GM10266 (cell line): ENCODE results near the gene CFAP126.

Source experiments
- DNase-seq: peaks from one replicate; pipeline ENCODE4 v3.0.0; 2012; ENCODE audit errors: extremely low spot score
- CTCF ChIP-seq: IDR thresholded peaks from 2 replicates; pipeline ENCODE4 v1.5.1; 2012; ENCODE audit warnings: mild to moderate bottlenecking, low read depth; ENCODE audit not compliant: control insufficient read depth, insufficient read depth; ENCODE audit errors: missing control alignments

CFAP126 gene

GRCh38 chr1:161388639-161389038 lies 21.0 kb upstream of the CFAP126 start:
- DNase-seq: no peak
- TF ChIP-seq CTCF: no peak

GRCh38 chr1:161382214-161383019 lies 14.7 kb upstream of the CFAP126 start:
- peak; percentile 56 for DNase-seq
- TF ChIP-seq CTCF: peak; percentile 64

GRCh38 chr1:161381707-161382106 lies 14.0 kb upstream of the CFAP126 start:
- no peak for TF ChIP-seq CTCF
- no peak for DNase-seq

- no peak for TF ChIP-seq CTCF
- no peak for DNase-seq
These were observed 11.4 kb upstream of the CFAP126 start for GRCh38 chr1:161379071-161379470.

GRCh38 chr1:161378014-161378413 lies 10.3 kb upstream of the CFAP126 start:
- TF ChIP-seq CTCF: no peak
- no peak for DNase-seq

- peak; percentile 33 for TF ChIP-seq CTCF
- no peak for DNase-seq
These were observed 6.7 kb upstream of the CFAP126 start for GRCh38 chr1:161374373-161374772.

- TF ChIP-seq CTCF: no peak
- no peak for DNase-seq
These were observed 5.8 kb upstream of the CFAP126 start for GRCh38 chr1:161373442-161373841.
